A549 (cell line): ENCODE measurements around the gene MYLK2. TPM values are rescaled to one million over a fixed set of nuclear protein-coding genes. Genes with fewer than 3 reads are reported as not detected.

Source experiments
- ATAC-seq, 2 experiments: fragments of 200-7000 bp in 1 of 2; fragments of >200 bp in 1 of 2; cut with Nextera tagmentation in 1 of 2; cut with Tn5 transposase in 1 of 2; 3 replicates each; pipeline versions ENCODE4 v1.8.0 to v1.9.1; 2018 to 2020; ENCODE audit warnings: mild to moderate bottlenecking in 1 of 2, moderate library complexity in 1 of 2
- CTCF ChIA-PET: fragments of 300-600 bp; sonication (Branson Sonifier 250); formaldehyde crosslinking; extraction: SDS; loops from one replicate; lab custom pipeline; 2021; ENCODE audit warnings: antibody characterized with exemption, inconsistent platforms; lab: Yijun Ruan, JAX
- POLR2A ChIA-PET: fragments of 350-600 bp; formaldehyde crosslinking; extraction: SDS; loops from one replicate; lab custom pipeline; 2021; ENCODE audit warnings: antibody characterized with exemption, inconsistent platforms; lab: Yijun Ruan, JAX
- DNase-seq, 2 experiments: peaks; one replicate each; pipeline versions ENCODE4 v3.0.0 to v3.0.0-alpha.2; 2011 to 2016; ENCODE audit warnings: low read depth in 1 of 2, low spot score in 1 of 2
- FAIRE-seq: peaks from 2 replicates; lab custom pipeline; 2011; peaks lifted over from hg19 to GRCh38; lab: Jason Lieb, UNC
- H3K27ac ChIP-seq, 2 experiments: fragments of >200 bp; sonication (Bioruptor Twin); formaldehyde crosslinking; 3 replicates each; pipeline ENCODE4 v1.5.1; 2016 to 2017
- H3K4me1 ChIP-seq: fragments of >200 bp; sonication (Bioruptor Twin); formaldehyde crosslinking; 3 replicates; pipeline ENCODE4 v1.6.1; 2016
- H3K4me2 ChIP-seq: fragments of >200 bp; sonication (Bioruptor Twin); formaldehyde crosslinking; 3 replicates; pipeline ENCODE4 v1.6.1; 2016
- H3K4me3 ChIP-seq: fragments of >200 bp; sonication (Bioruptor Twin); formaldehyde crosslinking; 3 replicates; pipeline ENCODE4 v1.5.1; 2016
- H3K9me3 ChIP-seq: fragments of >200 bp; sonication (Bioruptor Twin); formaldehyde crosslinking; 3 replicates; pipeline ENCODE4 v1.6.1; 2016
- BHLHE40 ChIP-seq: IDR thresholded peaks from 2 replicates; pipeline ENCODE4 v1.6.1; 2012; ENCODE audit warnings: low read depth, low read length, inconsistent platforms
- CBX2 ChIP-seq: fragments of 200-600 bp; sonication (generic); IDR thresholded peaks from 2 replicates; pipeline ENCODE4 v1.6.1; 2016; ENCODE audit warnings: low read depth, mild to moderate bottlenecking, borderline replicate concordance
- CHD4 ChIP-seq: fragments of 200-600 bp; sonication (generic); IDR thresholded peaks from 2 replicates; pipeline ENCODE4 v1.6.1; 2016; ENCODE audit warnings: antibody characterized with exemption, mild to moderate bottlenecking, borderline replicate concordance
- ESRRA ChIP-seq: fragments of 150-350 bp; IDR thresholded peaks from 2 replicates; pipeline ENCODE4 v1.6.1; 2014; ENCODE audit warnings: mild to moderate bottlenecking, low read length, borderline replicate concordance
- FOXS1 ChIP-seq: fragments of 250-450 bp; sonication (Bioruptor Pico); IDR thresholded peaks from 2 replicates; pipeline ENCODE4 v1.5.0; 2020; ENCODE audit warnings: mild to moderate bottlenecking, moderate library complexity
- GATA3 ChIP-seq: IDR thresholded peaks from 2 replicates; pipeline ENCODE4 v1.6.1; 2012; ENCODE audit warnings: borderline replicate concordance
- HOXB13 ChIP-seq: fragments of 250-450 bp; sonication (Bioruptor Pico); IDR thresholded peaks from 2 replicates; pipeline ENCODE4 v1.5.0; 2020; ENCODE audit warnings: low read depth, mild to moderate bottlenecking, moderate library complexity
- HOXB5 ChIP-seq: fragments of 250-450 bp; sonication (Bioruptor Pico); IDR thresholded peaks from 2 replicates; pipeline ENCODE4 v1.5.0; 2020; ENCODE audit warnings: mild to moderate bottlenecking, moderate library complexity
- JUNB ChIP-seq: fragments of >200 bp; sonication (Bioruptor Twin); formaldehyde crosslinking; IDR thresholded peaks from 2 replicates; pipeline ENCODE4 v1.6.1; 2016
- KDM1A ChIP-seq: fragments of 200-600 bp; sonication (generic); IDR thresholded peaks from 2 replicates; pipeline ENCODE4 v1.6.1; 2016; ENCODE audit warnings: low read depth, mild to moderate bottlenecking
- KDM5A ChIP-seq: fragments of 200-600 bp; sonication (generic); IDR thresholded peaks from 2 replicates; pipeline ENCODE4 v1.6.1; 2016; ENCODE audit warnings: antibody characterized with exemption, mild to moderate bottlenecking
- MAFK ChIP-seq: fragments of 450-650 bp; IDR thresholded peaks from 2 replicates; pipeline ENCODE4 v1.6.1; 2014; ENCODE audit not compliant: partially characterized antibody
- NFE2L2 ChIP-seq: fragments of 150-350 bp; conservative IDR thresholded peaks from 2 replicates; pipeline ENCODE4 v1.6.1; 2014; ENCODE audit warnings: low read length
- RARB ChIP-seq: fragments of 250-450 bp; sonication (Bioruptor Pico); IDR thresholded peaks from 2 replicates; pipeline ENCODE4 v1.8.0; 2021; ENCODE audit warnings: mild to moderate bottlenecking, moderate library complexity
- SREBF2 ChIP-seq: fragments of 450-650 bp; IDR thresholded peaks from 2 replicates; pipeline ENCODE4 v1.6.1; 2014; ENCODE audit warnings: mild to moderate bottlenecking, moderate library complexity
- TFCP2L1 ChIP-seq: fragments of 250-450 bp; sonication (Bioruptor Pico); IDR thresholded peaks from 2 replicates; pipeline ENCODE4 v1.5.0; 2021; ENCODE audit warnings: mild to moderate bottlenecking
- ZC3H11A ChIP-seq: fragments of 450-650 bp; IDR thresholded peaks from 2 replicates; pipeline ENCODE4 v1.6.1; 2014; ENCODE audit warnings: antibody characterized with exemption, mild to moderate bottlenecking
- ZFP36 ChIP-seq: fragments of 450-650 bp; IDR thresholded peaks from 2 replicates; pipeline ENCODE4 v1.6.1; 2014; ENCODE audit warnings: borderline replicate concordance; ENCODE audit not compliant: partially characterized antibody
- ZSCAN20 ChIP-seq: fragments of 250-450 bp; sonication (Bioruptor Pico); IDR thresholded peaks from 2 replicates; pipeline ENCODE4 v1.8.0; 2022; ENCODE audit warnings: mild to moderate bottlenecking, moderate library complexity
- WGBS: methylation state at CpG from one replicate; pipeline ENCODE4 v1.1.6; 2017; ENCODE audit errors: missing lambda C conversion rate; 5-methylcytosine and 5-hydroxymethylcytosine counted together
- polyA plus RNA-seq, 4 experiments: library from polyadenylated mRNA; depleted of rRNA in 3 of 4; stranded (reverse); fragments of >200 nt; fragmentation: RNase III in 1 of 4; extraction: RNeasy Plus Mini Kit Qiagen cat#74134 plus additional on column Dnase treatment in 1 of 4; gene quantifications; 2 replicates in 3 of 4; 3 replicates in 1 of 4; pipeline ENCODE4 v1.2.3, GENCODE V29; 2011 to 2017
- TF ChIP-seq, protein P1 (sequence below): fragments of 150-350 bp; IDR thresholded peaks from 2 replicates; pipeline ENCODE4 v1.6.1; 2014; ENCODE audit warnings: low read depth, mild to moderate bottlenecking, low read length
- TF ChIP-seq, protein P2 (sequence below): fragments of 250-450 bp; sonication (Bioruptor Pico); IDR thresholded peaks from 2 replicates; pipeline ENCODE4 v1.5.0; 2020; ENCODE audit warnings: low read depth, mild to moderate bottlenecking, moderate library complexity
- TF ChIP-seq, protein P3 (sequence below): fragments of 250-450 bp; sonication (Bioruptor Pico); IDR thresholded peaks from 2 replicates; pipeline ENCODE4 v1.5.0; 2021; ENCODE audit warnings: mild to moderate bottlenecking, moderate library complexity, borderline replicate concordance
- TF ChIP-seq, protein P4 (sequence below): IDR thresholded peaks from 2 replicates; pipeline ENCODE4 v1.6.1; 2012
- TF ChIP-seq, protein P5 (sequence below): fragments of 200-600 bp; sonication (generic); IDR thresholded peaks from 2 replicates; pipeline ENCODE4 v1.6.1; 2016; ENCODE audit warnings: antibody characterized with exemption, mild to moderate bottlenecking, moderate library complexity
- TF ChIP-seq, protein P6 (sequence below): IDR thresholded peaks from 2 replicates; pipeline ENCODE4 v1.6.1; 2012; ENCODE audit warnings: low read depth, borderline replicate concordance

MYLK2 gene
- polyA plus RNA-seq, 2 of the 4 experiments (the other 2 are of a cell fraction) = 0.09 to 0.36 TPM

DNA sequence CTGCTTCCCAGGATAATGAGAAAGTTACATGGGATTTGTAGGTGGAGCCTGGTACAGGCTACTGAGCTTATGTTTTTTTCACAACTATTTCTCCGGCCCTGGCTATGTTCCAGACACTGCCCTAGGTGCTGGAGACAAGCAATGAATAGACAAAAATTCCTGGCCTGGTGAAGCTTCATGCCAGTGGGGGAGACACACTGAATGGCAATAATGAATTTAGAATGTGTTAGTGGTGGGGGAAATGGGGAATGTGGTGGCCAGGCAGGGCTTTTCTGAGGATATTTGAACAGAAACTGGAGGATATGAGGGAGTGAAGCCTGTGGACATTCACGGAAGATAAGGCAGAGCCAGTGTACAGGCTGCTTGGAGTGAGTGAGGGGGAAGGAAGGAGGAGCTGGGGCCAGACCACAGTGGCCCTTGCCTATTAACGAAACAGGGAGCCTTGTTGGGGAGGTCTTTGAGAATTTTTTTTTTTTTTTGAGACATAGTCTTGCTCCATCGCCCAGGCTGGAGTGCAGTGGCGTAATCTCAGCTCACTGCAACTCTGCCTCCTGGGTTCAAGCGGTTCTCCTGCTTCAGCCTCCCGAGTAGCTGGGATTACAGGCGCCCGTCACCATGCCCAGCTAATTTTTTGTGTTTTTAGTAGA lies 19.6 kb downstream of the MYLK2 start:
- Histone ChIP-seq H3K4me2 (peak overlapping the region; percentile 66), H3K4me3 (no peak overlapping the region), H3K4me1 (peaks cover 91% of the 10 kb centered on the region), H3K9me3 (no peaks in the 10 kb centered on the region), H3K27ac (peak overlapping the region; percentile 84 to 86)
- no peak for ATAC-seq
- no peak for TF ChIP-seq MAFK
- no peak for TF ChIP-seq TFCP2L1 (CRISPR knock-in tag)
- no peak for TF ChIP-seq BHLHE40
- no peak for TF ChIP-seq HOXB13
- TF ChIP-seq KDM1A = no peak
- TF ChIP-seq, protein P1, sequence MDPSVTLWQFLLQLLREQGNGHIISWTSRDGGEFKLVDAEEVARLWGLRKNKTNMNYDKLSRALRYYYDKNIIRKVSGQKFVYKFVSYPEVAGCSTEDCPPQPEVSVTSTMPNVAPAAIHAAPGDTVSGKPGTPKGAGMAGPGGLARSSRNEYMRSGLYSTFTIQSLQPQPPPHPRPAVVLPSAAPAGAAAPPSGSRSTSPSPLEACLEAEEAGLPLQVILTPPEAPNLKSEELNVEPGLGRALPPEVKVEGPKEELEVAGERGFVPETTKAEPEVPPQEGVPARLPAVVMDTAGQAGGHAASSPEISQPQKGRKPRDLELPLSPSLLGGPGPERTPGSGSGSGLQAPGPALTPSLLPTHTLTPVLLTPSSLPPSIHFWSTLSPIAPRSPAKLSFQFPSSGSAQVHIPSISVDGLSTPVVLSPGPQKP = no peak
- no peak for TF ChIP-seq CBX2
- no peak for TF ChIP-seq SREBF2
- TF ChIP-seq JUNB = no peak
- no peak for TF ChIP-seq KDM5A
- no peak for TF ChIP-seq NFE2L2
- TF ChIP-seq ZSCAN20 (CRISPR knock-in tag) = no peak
- TF ChIP-seq GATA3 = no peak
- TF ChIP-seq HOXB5 (CRISPR knock-in tag) = no peak
- 84% methylated on average over 9 of the region's 9 CpGs for WGBS
- ChIA-PET CTCF (interaction anchor here (0.6 to 14.7 kb wide), 9 partner anchors 7 to 193 kb away, joined by 3 to 145 read pairs (median 5); partner anchors contain the start of genes FOXS1 and PDRG1), POLR2A (interaction anchor here (1.7 kb wide), 1 partner anchor 8 kb away, joined by 5 read pairs; no protein-coding TSS in a partner anchor)
- no peak for FAIRE-seq
- peak in 1 of 2 experiments; percentile 49 for DNase-seq

DNA sequence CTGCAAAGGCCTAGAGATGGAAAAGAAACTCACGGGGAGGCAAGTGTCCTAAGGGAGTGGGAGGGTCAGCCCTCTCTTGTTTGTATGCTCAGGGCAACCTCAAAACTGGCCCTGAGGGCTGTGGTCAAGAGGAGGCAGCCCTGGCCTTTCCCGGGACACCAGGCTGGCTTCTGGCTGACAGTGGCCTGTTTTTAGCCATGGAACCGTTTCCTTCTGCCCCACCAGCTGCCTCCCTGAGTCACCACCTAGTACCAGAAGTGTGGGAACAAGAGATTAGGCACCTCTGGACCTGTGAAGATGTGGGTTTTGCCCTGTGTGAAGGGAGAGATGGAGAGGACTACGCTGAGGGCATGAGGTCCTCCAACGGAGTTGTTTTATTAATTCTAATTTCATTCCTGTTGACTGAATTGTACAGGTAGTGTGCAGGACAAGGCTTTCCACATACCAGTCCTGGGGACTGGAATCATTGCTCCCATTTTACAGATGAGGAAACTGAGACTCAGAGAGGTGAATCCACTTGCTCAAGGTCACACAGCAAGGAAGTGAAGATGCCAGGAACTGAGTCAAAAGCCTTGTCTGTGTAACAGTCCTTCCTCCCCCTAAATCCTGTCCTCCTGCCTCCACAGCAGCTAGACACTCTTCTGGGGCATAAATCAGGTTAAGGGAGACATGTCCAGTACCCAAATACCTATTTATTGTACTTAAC lies 20.8 kb downstream of the MYLK2 start:
- Histone ChIP-seq H3K4me3 (no peak overlapping the region), H3K27ac (peak overlapping the region; percentile 84 to 86; a peak in 5 of 6 replicates), H3K4me2 (no peak overlapping the region), H3K4me1 (peaks cover 98% of the 10 kb centered on the region), H3K9me3 (no peaks in the 10 kb centered on the region)
- POLR2A ChIA-PET = no interaction called here
- 68% methylated on average over 5 of the region's 5 CpGs for WGBS
- FAIRE-seq = no peak
- no peak for DNase-seq
- ATAC-seq = no peak
- CTCF ChIA-PET = interaction anchor here (0.6 to 14.7 kb wide), 5 partner anchors 13 to 112 kb away, joined by 3 to 145 read pairs (median 3); partner anchors contain the start of gene PDRG1
- TF ChIP-seq FOXS1 (CRISPR knock-in tag) (no peak), ZFP36 (peak; percentile 19), ZSCAN20 (CRISPR knock-in tag) (no peak), RARB (CRISPR knock-in tag) (no peak), KDM5A (no peak), KDM1A (peak; percentile 63; the same call in 1 of the 2 replicates), ZC3H11A (no peak), CHD4 (no peak), ESRRA (peak; percentile 52; the same call in 1 of the 2 replicates), HOXB5 (CRISPR knock-in tag) (no peak)
- TF ChIP-seq, protein P1 = no peak
- TF ChIP-seq, protein P2, sequence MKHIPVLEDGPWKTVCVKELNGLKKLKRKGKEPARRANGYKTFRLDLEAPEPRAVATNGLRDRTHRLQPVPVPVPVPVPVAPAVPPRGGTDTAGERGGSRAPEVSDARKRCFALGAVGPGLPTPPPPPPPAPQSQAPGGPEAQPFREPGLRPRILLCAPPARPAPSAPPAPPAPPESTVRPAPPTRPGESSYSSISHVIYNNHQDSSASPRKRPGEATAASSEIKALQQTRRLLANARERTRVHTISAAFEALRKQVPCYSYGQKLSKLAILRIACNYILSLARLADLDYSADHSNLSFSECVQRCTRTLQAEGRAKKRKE (CRISPR knock-in tag) = no peak
- TF ChIP-seq, protein P3, sequence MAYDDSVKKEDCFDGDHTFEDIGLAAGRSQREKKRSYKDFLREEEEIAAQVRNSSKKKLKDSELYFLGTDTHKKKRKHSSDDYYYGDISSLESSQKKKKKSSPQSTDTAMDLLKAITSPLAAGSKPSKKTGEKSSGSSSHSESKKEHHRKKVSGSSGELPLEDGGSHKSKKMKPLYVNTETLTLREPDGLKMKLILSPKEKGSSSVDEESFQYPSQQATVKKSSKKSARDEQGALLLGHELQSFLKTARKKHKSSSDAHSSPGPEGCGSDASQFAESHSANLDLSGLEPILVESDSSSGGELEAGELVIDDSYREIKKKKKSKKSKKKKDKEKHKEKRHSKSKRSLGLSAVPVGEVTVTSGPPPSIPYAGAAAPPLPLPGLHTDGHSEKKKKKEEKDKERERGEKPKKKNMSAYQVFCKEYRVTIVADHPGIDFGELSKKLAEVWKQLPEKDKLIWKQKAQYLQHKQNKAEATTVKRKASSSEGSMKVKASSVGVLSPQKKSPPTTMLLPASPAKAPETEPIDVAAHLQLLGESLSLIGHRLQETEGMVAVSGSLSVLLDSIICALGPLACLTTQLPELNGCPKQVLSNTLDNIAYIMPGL = no peak
- TF ChIP-seq, protein P4, sequence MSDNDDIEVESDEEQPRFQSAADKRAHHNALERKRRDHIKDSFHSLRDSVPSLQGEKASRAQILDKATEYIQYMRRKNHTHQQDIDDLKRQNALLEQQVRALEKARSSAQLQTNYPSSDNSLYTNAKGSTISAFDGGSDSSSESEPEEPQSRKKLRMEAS = no peak
- TF ChIP-seq, protein P5, sequence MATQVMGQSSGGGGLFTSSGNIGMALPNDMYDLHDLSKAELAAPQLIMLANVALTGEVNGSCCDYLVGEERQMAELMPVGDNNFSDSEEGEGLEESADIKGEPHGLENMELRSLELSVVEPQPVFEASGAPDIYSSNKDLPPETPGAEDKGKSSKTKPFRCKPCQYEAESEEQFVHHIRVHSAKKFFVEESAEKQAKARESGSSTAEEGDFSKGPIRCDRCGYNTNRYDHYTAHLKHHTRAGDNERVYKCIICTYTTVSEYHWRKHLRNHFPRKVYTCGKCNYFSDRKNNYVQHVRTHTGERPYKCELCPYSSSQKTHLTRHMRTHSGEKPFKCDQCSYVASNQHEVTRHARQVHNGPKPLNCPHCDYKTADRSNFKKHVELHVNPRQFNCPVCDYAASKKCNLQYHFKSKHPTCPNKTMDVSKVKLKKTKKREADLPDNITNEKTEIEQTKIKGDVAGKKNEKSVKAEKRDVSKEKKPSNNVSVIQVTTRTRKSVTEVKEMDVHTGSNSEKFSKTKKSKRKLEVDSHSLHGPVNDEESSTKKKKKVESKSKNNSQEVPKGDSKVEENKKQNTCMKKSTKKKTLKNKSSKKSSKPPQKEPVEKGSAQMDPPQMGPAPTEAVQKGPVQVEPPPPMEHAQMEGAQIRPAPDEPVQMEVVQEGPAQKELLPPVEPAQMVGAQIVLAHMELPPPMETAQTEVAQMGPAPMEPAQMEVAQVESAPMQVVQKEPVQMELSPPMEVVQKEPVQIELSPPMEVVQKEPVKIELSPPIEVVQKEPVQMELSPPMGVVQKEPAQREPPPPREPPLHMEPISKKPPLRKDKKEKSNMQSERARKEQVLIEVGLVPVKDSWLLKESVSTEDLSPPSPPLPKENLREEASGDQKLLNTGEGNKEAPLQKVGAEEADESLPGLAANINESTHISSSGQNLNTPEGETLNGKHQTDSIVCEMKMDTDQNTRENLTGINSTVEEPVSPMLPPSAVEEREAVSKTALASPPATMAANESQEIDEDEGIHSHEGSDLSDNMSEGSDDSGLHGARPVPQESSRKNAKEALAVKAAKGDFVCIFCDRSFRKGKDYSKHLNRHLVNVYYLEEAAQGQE = no peak
- TF ChIP-seq, protein P6, sequence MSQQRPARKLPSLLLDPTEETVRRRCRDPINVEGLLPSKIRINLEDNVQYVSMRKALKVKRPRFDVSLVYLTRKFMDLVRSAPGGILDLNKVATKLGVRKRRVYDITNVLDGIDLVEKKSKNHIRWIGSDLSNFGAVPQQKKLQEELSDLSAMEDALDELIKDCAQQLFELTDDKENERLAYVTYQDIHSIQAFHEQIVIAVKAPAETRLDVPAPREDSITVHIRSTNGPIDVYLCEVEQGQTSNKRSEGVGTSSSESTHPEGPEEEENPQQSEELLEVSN = no peak
